NCI-H1436 (cell line): Measurements from ENCODE around the gene C16orf87.
"Not testable (repeated sequence)": the region's sequence is repeated elsewhere in the genome, so short reads cannot be mapped to it uniquely, and the experiment has no call there.

ENCODE experiments used
- DNase-seq: peaks from one replicate; lab custom pipeline; 2025; lab: John Stamatoyannopoulos, UW

The C16orf87 gene, protein sequence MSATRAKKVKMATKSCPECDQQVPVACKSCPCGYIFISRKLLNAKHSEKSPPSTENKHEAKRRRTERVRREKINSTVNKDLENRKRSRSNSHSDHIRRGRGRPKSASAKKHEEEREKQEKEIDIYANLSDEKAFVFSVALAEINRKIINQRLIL

DNA sequence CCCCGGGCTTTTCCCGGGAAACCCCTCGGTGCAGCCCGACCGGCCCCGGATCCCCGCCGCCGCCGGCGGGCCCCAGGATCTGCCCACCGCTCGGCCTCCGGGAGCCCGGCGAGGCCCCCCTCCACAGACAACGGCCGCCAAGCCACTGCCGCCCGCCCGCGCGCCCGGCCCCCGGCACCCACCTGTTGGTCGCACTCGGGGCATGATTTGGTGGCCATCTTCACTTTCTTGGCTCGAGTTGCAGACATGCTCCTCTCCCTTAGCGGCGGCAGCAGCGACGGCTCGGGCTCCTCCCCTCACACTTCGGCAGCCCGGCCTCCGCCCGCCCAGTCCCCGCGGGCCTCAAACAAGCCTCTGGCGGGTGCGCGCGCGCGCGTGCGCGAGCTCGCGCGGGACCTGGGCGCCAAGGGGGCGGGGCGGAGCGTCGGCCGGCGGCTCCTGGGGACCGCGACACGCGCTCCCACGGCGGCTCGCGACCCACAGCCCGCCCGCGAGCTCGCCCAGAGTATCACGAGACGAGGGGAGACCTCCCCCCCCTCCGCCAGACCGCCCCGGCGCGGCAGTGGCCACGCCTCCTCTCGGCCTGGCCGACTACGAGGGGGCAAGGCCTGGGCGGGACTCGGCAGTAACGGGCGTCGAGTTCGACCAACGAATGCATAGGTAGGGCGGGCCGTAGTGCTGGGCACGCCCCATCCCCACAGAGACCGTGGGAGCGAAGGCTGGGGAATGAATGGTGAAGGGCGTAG is at the start of gene C16orf87:
TSS of gene C16orf87 (minus strand) at position 279 of the 746 bp plus-strand sequence. CDS start at position 248, 31 bp downstream.
- DNase-seq = peak; percentile 90

DNA sequence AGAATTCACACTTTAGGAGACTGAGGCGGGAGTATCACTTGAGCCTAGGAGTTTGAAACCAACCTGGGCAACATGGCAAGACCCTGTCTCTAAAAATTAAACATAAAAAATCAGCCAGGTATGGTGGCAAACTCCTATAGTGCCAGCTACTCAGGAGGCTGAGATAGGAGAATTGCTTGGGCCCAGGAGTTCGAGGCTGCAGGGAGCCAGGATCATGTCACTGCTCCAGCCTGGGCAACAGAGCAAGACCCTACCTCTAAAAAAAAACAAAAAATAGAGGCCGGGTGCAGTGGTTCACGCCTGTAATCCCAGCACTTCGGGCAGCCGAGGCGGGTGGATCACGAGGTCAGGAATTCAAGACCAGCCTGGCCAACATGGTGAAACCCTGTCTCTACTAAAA is 44.3 kb upstream of the C16orf87 start:
- no peak for DNase-seq

DNA sequence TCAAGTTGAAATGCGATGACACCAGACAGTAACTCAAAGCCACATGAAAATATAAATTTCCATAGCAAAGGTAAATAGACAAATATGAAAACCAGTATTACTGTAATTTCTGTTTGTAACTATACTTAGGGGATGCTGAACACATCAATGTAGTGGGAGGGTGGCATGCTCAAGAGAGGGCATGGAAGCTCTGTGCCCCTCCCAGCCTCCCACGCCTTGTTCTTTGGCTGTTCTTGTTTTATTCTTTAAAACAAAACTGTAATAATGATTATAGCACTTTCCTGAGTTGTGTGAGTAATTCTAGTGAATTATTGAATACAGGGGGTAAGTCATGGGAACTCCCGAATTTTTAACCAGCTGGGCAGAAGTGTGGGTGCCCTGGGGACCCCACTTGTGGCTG is 42.2 kb upstream of the C16orf87 start:
- DNase-seq = no peak

DNA sequence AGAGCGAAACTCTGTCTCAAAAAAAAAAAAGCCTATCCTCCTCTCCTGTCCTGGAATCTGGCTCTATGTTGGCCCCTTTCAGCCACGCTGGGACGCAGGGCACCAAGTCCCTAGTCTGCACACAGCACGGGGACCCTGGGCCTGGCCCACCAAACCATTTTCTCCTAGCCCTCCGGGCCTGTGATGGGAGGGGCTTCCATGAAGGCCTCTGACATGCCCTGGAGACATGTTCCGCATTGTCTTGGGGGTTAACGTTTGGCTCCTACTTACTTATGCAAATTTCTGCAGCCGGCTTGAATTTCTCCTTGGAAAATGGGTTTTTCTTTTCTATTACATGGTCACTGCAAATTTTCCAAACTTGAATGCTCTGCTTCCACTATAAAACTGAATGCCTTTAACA is 40.6 kb upstream of the C16orf87 start:
- DNase-seq = no peak

DNA sequence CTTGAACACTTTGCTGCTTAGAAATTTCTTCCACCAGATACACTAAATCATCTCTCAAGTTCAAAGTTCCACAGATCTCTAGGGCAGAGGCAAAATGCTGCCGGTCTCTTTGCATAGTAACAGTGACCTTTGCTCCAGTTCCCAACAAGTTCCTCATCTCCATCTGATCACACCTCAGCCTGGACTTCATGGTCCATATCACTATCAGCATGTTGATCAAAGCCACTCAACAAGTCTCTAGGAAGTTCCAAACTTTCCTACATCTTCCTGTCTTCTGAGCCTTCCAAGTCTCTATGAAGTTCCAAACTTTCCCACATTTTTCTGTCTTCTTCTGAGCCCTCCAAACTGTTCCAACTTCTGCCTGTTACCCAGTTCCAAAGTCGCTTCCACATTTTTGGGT is 37.9 kb upstream of the C16orf87 start:
- DNase-seq = not testable (repeated sequence)

DNA sequence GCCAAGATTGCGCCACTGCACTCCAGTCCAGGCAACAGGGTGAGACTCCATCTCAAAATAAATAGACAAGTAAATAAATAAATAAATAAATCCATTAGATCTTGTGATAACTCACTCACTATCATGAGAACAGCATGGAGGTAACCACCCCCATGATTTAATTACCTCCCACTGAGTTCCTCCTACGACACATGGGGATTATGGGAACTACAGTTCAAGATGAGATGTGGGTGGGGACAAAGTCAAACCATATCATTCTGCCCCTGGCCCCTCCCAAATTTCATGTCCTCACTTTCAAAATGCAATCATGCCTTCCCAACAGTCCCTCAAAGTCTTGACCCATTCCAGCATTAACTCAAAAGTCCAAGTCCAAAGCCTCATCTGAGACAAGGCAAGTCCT is 36.5 kb upstream of the C16orf87 start:
- not testable (repeated sequence) for DNase-seq

DNA sequence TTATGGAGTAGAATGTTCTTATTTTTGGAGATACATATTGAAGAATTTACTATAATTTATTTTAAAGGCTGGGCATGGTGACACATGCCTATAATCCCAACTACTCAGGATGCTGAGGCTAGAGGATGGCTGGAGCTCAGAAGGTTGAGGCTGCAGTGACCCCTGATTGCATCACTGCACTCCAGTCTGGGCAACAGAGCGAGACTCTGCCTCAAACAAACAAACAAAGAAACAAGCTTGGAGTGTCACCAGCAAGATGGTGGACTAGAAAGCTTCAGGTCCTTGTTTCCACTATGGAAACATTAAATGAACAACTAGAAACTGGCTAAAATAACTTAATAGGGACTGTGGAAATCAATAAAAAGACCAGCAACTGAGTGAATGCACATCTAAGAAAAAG is 35.3 kb upstream of the C16orf87 start:
- no peak for DNase-seq

DNA sequence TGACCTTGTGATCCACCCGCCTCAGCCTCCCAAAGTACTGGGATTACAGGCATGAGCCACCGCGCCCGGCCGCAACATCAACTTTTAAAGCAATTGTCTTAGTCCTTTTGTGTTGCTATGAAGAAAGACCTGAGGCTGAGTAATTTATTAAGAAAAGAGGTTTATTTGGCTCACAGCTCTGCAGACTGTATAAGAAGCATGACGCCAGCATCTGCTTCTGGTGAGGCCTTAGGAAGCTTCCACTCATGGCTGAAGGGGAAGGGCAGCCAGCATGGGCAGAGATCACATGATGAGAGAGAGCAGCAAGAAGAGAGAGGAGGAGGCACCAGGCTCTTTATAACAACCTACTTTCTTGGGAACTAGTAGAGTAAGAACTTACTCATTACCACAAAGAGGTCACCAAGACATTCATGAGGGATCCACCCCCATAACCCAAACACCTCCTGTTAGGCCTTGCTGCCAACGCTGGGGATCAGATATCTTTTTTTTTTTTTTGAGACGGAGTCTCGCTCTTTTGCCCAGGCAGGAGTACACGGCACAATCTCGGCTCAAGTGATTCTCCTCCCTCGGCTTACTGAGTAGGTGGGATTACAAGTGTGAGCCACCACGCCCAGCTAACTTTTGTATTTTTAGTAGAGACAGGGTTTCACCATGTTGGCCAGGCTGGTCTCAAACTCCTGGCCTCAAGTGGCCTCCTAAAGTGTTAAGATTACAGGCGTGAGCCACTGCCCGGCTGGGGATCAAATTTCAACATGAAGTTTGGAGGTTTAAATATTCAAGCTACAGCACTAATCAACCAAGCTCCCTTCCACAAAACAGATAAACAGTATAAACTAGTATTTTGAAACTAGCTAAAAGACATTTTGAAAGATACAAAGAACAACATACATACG is 31.8 kb upstream of the C16orf87 start:
- DNase-seq = no peak

DNA sequence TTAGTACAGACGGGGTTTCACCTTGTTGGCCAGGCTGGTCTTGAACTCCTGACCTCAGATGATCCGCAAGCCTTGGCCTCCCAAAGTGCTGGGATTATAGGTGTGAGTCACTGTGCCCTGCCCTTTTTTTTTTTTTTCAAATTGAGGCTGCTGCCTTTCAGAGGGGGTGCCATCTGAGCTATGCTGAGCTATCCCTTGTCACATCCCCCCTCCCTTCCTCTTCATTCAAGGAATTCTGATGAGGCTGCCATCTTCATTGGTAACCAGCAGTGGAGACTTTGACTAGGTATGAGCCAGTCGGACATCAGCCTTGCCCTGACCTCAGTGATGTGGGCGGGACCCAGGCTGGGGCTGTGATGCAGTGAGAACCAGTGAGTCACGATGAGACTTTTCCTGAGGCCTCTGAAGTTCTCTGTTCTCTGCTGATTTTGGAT is 28.8 kb upstream of the C16orf87 start:
- DNase-seq = no peak

DNA sequence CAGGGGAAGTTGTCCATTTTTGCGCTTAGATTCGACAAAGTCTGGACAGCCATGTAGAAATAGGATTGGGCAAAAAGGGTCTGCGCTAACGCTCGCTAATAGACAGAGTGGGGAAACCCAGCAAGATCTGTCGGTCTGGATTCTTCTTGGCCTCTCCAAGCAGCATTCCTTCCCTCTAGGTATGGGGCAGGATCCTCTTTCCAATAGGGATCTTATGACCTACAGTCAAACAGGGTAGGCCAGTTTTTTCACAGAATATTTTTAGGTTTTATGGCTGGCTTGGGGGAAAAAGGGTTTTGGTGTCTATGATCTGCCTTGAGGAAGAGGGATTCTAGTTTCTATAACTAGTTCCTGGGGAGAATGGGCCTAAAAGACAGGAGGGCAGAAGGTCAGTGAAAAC is 27.2 kb upstream of the C16orf87 start:
- DNase-seq = no peak

DNA sequence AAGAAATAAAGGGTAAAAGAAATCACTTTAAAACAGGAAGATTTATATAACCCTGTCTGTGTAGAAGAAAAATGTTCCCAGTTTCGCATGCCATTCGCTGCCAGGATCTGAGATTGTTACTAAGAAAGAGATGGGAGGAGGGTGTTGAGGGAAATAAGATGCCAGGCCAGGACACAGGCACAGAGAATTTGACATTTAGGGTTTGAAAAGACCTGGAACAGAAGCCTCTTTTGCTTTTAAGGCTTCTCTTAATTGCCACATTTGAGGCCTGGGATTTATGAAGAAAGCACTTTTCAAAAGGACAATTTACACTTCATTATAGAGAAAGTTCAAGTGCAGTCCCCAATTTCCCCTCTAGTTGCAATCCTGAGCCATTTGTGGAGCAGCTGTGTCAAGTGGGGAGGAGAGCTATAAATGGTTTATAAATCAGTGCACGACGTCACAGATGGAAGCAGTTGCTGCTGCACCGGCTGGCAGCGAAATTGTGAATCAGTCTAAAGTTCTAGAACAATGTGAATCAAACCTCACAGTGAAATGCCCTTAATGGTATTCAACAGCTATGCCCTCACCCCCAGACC is 26.5 kb upstream of the C16orf87 start:
- DNase-seq = peak; percentile 83

DNA sequence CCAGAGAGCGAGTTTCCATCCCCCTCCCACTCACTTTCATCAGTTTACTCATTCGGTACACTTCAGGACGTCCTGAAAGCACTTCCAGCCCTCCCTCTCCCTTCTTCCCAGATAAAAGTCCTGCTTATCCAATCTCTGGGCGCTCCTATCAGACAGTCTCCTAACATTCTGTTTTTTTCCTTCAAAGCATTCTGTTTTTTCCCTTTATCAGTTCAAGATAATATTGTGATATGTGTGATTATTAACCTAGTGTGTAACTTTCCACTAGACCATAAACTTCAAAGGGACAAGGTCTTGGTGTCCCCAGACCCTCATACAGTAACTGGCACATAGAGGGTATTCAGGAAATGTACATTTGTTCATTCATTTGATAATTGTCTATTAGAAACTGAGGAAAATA is 24.4 kb upstream of the C16orf87 start:
- DNase-seq = no peak

DNA sequence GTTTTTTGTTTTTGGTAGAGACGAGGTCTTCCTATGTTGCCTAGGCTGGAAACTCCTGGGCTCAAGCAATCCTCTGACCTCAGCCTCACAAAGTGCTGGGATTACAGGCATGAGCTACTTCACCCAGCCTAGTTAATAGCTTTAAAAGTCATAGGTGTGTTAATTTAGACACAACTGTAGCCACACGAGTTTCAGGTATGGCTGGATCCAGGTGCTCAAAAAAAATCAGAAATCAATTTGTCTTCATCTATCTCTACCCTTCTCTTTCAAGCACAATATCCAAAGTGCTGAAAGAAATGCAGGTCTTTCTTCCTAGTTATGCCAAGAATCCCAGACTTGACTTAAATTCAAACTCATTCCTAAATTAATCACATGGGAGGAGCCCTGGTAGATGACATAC is 23.9 kb upstream of the C16orf87 start:
- no peak for DNase-seq

DNA sequence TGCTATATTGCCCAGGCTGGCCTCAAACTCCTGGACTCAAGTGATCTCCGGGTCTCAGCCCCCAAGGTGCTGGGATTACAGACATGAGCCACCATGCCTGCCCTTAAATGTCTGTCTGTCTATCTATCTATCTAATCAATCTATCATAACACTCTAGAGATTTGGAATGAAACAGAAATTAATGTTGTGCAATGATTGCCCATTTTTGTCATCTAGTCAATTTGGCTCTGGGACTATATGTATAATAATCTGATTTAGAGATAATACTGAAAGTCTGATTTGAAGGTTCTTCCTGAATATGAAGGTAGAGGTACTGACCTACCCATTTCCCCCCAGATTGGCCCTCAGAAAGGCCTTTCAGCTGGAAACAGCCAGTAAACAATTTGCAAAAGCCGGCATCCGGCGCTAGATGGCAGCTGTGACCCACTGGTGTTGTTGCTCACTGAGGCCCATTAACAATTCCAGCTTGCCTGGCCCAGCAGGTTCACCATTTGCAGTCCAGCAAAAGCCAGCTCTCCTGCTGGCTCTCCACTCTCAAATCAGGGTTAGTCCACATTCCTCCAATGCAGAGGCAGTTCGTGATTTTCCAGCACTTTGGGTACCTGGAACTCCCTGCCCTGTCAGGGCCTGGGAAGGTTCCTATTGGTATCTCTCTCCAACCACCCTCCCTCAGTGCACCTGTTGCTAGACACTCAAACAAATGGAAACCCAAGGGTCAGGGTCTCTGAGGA is 22.9 kb upstream of the C16orf87 start:
- peak; percentile 56 for DNase-seq

DNA sequence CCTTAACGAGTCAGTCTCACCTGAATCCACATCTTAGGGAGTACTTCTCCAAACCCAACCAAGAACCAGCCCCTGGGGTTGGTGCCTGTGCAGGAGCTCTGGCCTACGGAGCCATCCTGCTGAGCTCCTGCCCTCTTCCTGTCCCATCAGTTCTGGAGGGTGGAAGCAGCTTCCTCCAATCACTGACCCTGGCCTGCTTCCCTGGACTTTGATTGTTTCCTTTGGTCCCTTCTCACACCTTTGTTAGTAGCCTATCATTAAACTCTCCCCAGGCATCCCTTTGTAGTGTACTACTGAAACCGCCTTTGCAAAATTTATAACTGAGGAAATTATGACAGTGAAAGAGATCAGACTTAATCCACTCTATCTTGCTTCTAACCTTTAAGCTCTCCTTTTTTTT is 21.1 kb upstream of the C16orf87 start:
- no peak for DNase-seq

DNA sequence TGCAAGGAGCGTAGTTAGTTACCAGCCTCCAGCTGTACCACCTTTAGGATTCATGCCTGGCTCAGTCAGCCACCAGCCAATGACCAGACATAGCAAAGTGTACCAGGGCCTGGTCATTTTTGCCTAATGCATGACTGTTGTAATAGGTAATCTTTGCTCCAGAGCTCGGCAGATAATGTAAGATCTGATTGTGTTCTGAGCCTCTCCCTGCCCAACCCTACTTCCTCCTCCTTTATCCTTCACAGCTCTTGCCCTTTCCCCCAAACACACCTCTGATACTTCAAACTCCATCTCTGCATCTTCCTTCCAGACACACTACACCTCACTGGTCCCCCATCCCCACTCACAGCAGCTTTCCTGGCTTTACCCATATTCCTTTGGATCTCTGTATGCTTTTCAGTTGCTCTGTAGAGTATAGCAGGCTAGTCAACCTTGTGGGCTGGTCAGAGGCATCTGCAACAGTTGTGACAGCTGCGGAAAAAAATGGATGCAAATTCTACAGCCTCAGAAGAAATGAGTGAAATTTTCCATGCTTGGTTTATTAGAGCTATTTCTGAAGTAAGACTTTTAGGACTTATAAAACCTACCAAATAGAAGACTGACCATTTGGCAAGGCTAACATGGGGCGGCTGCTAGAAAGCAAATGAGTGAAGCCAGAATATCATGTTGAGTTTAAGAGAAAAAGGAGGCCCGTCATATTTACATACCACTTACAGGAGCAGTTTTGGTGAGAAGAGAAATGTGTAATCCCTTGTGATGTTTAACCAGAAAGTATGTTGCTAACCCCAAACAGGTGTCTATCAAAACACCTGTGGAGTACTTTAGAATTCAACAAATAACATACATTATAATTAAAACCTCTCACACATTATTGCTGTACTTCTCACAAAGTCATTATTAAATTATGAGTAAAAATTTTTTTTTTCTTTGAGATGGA is 19.9 kb upstream of the C16orf87 start:
- DNase-seq = no peak

DNA sequence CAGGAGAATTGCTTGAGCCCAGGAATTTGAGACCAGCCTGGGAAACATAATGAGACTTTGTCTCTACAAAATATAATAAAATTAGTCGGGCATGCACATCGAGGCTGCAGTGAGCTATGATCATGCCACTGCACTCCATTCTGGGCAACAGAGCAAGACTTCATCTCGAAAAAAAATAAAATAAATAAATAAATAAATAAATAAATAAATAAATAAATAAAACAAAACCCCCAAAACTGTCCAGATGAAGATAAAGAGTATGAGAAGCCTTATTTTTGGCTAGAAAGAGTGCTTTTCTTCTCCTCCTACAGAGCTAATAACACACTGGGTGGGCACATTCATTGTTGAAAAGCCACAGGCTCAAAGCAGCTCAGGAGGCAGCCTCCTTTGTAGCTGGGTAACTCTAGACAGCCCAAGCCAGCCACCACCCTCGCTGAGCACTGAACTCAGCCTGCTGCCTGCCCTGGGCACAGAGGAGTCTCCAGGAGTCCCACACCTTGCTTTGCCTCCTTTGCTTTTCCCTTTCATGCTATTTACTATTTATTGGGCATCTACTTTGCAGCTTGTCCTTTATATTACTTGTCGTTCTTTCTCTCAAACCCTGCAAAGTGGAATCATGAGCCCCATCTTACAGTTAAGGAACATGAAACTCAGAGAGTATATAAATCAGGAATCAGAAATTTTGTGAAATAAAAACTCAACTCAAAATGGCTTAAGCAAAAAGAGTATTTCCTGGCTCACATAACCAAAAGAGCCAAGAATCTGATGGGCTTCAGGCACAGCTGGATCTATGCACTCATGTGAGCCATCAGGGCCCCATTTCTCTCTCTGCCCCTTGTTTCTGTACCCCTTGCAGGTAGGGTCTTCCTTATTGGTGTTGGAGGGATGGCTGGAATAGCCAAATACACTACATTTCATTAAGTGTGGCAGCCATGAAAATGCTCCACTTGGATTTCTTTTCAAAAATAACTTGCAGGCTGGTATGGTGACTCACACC is 18.1 kb upstream of the C16orf87 start:
- DNase-seq = no peak

DNA sequence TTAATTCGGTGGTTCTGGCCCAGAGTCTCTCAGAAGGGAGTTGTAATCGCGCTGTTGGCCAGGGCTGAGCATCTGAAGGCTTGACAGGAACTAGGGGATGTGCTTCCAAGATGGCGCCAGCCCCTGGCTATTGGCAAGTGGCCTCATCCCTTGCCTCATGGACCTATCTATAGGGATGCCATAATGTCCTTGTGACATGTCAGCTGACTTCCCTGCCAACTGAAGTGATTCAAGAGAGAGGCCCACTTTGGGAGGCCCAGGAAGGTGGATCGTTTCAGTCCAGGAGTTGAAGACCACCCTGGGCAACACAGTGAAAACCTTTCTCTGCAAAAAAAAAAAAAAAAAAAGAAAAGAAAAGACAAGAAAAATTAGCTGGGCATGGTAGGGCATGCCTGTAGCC is 15.0 kb upstream of the C16orf87 start:
- DNase-seq = no peak

DNA sequence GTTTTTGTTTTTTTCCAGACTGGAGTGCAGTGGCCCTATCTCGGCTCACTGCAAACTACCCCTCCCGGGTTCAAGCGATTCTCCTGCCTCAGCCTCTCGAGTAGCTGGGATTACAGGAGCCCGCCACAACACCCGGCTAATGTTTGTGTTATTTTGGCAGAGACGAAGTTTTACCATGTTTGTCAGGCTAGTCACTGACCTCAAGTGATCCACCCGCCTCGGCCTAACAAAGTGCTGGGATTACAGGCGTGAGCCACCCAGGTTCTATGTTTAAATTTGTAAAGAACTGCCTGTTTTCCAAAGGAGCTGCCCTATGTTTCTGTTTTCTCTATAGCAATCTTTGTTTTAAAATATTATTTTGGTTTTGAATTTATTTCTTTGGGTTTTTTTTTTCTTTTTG is 13.8 kb upstream of the C16orf87 start:
- DNase-seq = no peak
